ENCODE data around the gene FIBP.

FIBP gene

DNA sequence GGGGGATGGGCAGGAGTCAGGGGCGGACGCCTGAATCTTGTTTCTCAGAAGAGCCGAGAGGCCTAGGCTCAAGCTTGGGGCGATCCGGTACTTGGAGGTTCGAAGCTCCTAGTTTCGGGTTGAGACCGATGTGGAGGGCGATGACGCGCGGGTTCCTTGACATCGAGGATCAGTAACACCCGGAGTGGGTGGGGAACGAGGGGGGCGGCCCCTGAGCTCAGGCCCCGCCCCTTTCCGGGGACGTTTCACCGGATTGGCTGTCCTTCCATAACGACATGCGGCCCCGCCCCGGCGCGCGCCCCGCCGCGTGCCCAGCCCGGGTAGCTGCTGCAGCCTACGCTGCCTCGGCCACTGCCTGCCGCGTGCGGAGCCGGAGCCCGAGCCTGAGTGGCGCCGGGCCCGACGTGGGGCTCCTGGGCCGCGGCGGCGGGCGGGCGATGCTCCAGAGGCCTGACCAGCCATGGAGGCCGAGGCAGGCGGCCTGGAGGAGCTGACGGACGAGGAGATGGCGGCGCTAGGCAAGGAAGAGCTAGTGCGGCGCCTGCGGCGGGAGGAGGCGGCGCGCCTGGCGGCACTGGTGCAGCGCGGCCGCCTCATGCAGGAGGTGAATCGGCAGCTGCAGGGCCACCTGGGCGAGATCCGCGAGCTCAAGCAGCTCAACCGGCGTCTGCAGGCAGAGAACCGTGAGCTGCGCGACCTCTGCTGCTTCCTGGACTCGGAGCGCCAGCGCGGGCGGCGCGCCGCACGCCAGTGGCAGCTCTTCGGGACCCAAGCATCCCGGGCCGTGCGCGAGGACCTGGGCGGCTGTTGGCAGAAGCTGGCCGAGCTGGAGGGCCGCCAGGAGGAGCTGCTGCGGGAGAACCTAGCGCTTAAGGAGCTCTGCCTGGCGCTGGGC is 2.3 kb upstream of the FIBP start, which contains the start of gene CCDC85B:
TSS of gene CCDC85B (plus strand) at position 350 of the 895 bp plus-strand sequence. CDS start at position 461, 111 bp downstream.
- Mint-ChIP-seq H3K36me3 (ENCODE audit: low read depth) (peaks cover 18% of the 10 kb centered on the region), H3K27ac (peak within 1 kb of the TSS; percentile 91)

GRCh38 chr11:65887723-65888162 is 528 bp downstream of the FIBP start:
- Mint-ChIP-seq H3K27ac (peak overlapping the region; percentile 91), H3K4me1 (ENCODE audit: low read depth) (peaks cover 44% of the 10 kb centered on the region), H3K27me3 (ENCODE audit: low read depth) (no peaks in the 10 kb centered on the region), H3K36me3 (ENCODE audit: low read depth) (peaks cover 37% of the 10 kb centered on the region), H3K9me3 (no peaks in the 10 kb centered on the region), H3K4me3 (peak overlapping the region; percentile 99)
- DNase-seq (ENCODE audit: low spot score), result no peak

More for the DNA sequence above, 2.3 kb upstream of the FIBP start, which contains the start of gene CCDC85B:
- no peaks in the 10 kb centered on the region for H3K9me3 Mint-ChIP-seq
- peak within 1 kb of the TSS; percentile 99 for H3K4me3 Mint-ChIP-seq
- DNase-seq (ENCODE audit: low spot score), result peak; percentile 98
- H3K27me3 Mint-ChIP-seq (ENCODE audit: low read depth), result no peaks in the 10 kb centered on the region
- H3K4me1 Mint-ChIP-seq (ENCODE audit: low read depth), result peaks cover 49% of the 10 kb centered on the region

DNA sequence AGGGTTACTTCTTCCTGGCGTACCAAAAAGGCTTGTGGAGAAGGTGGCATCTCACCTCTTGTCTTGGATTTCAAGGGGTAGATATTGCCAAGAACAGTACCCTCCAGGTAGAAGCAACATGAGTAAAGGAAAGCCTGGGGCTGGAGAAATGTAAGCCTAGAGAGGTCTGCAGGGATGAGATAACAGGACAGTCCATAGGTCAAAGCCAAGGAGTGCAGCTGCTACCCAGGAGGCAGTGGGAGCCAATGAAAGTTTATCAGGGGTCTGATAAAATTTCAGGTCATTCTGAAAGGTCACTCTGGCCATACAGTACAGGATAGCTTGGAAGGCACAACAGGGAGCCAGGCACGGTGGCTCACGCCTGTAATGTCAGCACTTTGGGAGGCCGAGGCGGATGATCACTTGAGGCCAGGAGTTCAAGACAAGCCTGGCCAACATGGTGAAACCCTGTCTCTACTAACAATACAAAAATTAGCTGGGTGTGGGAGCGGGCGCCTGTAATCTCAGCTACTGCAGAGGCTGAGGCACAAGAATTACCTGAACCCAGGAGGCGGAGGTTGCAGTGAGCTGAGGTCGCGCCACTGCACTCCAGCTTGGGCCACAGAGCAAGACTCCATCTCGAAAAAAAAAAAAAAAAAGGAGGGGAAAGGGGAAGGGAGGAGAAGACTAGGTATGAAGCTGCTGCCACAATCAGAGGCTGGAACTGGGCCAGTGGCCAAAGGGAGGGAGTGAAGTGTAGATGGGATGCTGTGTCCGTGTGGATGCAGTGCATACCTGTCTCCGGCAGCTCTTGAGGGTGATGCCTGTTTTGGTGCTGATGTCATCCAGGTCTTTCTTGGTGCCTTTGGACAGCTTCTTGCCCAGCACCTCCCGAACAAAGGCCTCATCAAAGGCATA is 1.2 kb downstream of the FIBP start:
- H3K4me1 Mint-ChIP-seq (ENCODE audit: low read depth), result peaks cover 37% of the 10 kb centered on the region
- no peaks in the 10 kb centered on the region for H3K27me3 Mint-ChIP-seq (ENCODE audit: low read depth)
- peaks cover 39% of the 10 kb centered on the region for H3K36me3 Mint-ChIP-seq (ENCODE audit: low read depth)
- DNase-seq (ENCODE audit: low spot score), result no peak
- peak overlapping the region; percentile 99 for H3K4me3 Mint-ChIP-seq
- H3K9me3 Mint-ChIP-seq, result no peaks in the 10 kb centered on the region
- H3K27ac Mint-ChIP-seq, result peak overlapping the region; percentile 91

DNA sequence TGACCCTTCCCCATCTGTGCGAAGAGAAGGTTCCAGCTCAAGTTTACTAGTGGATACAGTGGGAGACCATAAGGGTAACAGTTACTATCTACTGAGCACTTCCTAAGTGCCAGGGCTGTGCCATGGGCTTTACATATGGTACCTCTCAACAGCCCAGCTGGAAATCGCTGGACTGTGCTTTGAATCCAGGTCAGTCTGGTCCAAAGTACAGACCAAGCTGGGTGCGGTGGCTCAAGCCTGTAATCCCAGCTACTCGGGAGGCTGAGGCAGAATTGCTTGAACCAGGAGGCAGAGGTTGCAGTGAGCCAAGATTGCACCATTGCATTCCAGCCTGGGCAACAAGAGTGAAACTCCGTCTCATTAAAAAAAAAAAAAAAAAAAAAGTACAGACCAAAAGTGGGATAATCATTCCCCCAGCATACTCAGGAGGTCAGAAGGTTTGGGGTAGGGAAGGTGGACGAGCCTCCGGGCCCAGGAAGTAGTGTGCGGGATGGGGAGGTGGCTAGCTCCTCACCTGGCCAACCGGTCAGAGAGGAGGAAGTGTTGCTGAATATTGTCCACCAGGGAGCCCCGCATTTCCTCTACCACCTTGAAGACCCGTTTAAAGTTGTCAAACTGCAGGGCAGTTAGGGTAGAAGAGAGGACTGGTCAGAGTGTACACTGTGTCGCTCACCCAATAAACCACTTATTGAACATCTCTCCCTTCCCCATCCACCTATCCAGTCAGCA is 2.3 kb downstream of the FIBP start:
- DNase-seq (ENCODE audit: low spot score), result no peak
- H3K4me1 Mint-ChIP-seq (ENCODE audit: low read depth), result peaks cover 39% of the 10 kb centered on the region
- H3K27ac Mint-ChIP-seq, result peak overlapping the region; percentile 91
- peak overlapping the region; percentile 99 for H3K4me3 Mint-ChIP-seq
- no peaks in the 10 kb centered on the region for H3K27me3 Mint-ChIP-seq (ENCODE audit: low read depth)
- peaks cover 41% of the 10 kb centered on the region for H3K36me3 Mint-ChIP-seq (ENCODE audit: low read depth)
- H3K9me3 Mint-ChIP-seq, result no peaks in the 10 kb centered on the region

DNA sequence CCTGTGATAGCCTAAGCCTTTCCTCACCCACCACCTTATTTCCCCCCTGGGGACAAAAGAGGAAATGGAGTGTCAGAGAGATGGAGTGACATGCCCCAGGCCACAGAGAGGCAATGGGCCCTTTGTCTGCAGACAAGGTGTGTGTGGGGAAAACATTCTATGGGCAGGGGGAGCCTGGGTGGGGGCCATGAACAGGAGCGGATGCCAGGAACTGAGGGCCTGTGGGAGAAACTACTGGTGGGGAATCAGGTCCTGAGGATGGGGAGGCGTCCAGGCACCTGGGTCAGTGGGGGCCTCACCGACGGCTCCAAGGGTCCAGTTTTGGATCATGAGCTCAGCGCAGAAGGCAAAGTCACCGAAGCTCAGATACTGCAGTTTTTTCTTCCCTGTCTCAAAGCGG is 3.0 kb downstream of the FIBP start:
- Mint-ChIP-seq H3K9me3 (no peaks in the 10 kb centered on the region), H3K4me3 (no peak overlapping the region), H3K4me1 (ENCODE audit: low read depth) (peaks cover 44% of the 10 kb centered on the region), H3K36me3 (ENCODE audit: low read depth) (peaks cover 41% of the 10 kb centered on the region), H3K27me3 (ENCODE audit: low read depth) (no peaks in the 10 kb centered on the region), H3K27ac (peak overlapping the region; percentile 15)
- DNase-seq (ENCODE audit: low spot score), result no peak

DNA sequence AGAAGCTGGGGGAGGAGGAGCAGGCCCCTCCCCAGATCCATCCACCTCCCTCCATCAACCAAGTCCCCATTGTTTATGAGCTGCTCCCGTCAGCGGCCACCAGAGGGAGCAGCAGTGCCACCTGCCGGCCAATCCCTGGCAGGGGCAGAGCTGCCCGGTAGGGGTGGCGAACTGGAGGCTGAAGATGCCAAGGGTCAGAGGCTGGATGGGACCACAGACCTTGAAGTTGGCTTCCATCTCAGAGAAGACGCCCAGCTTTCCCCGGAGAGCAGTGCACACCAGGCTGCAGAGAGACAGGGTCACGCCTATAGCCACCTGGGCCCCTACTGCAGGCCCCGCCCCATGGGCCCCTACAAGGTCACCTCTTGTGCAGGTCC is 3.6 kb downstream of the FIBP start:
- Mint-ChIP-seq H3K4me3 (peak overlapping the region; percentile 42), H3K27me3 (ENCODE audit: low read depth) (no peaks in the 10 kb centered on the region), H3K4me1 (ENCODE audit: low read depth) (peaks cover 43% of the 10 kb centered on the region), H3K27ac (peak overlapping the region; percentile 57), H3K36me3 (ENCODE audit: low read depth) (peaks cover 41% of the 10 kb centered on the region), H3K9me3 (no peaks in the 10 kb centered on the region)
- peak; percentile 80 for DNase-seq (ENCODE audit: low spot score)

DNA sequence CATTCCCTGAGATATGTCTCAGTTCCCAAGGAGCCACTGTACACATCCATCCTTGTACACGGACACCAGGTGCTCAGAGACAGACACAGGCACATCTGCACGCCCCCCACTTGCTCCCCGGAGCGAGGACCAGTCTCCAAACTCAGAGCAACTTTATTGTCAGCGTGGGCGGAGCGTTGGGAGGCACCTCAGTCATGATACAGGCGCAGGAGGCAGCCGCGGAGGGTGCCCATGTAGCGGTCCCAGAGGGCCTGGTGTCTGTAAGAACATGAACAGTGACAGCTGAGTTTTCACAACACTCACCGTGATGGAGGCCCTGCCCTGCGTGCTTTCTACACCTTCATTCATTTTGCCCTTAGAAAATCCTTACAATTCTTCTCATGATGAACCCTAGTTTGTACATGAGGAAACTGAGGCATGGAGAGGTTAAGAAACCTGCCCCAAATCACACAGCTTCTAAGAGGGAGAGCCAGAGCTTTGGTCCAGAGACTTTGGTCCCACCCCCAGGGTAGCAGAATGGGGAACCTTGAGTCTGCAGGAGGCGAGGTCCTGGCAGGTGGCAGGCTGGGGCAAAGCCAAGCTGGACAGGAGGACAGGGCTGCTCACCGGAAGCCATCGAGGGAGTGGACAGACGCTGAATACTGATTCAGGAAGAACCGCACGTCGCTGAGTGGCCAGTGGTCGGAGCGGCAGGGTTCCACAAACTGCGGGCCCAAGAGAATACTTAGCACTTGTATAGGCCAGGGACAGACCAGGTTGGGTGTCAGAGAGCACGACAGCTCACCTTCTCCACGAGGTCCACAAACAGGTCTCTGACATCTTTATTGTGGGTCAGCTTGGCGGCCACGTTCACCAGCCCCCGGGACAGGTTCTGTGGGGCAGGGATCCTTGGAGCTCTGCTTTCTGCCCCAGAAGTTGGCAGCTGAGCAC is 4.2 kb downstream of the FIBP start:
- Mint-ChIP-seq H3K4me1 (ENCODE audit: low read depth) (peaks cover 43% of the 10 kb centered on the region), H3K9me3 (no peaks in the 10 kb centered on the region), H3K4me3 (peak overlapping the region; percentile 42), H3K36me3 (ENCODE audit: low read depth) (peaks cover 41% of the 10 kb centered on the region), H3K27me3 (ENCODE audit: low read depth) (no peaks in the 10 kb centered on the region), H3K27ac (peak overlapping the region; percentile 57)
- no peak for DNase-seq (ENCODE audit: low spot score)

DNA sequence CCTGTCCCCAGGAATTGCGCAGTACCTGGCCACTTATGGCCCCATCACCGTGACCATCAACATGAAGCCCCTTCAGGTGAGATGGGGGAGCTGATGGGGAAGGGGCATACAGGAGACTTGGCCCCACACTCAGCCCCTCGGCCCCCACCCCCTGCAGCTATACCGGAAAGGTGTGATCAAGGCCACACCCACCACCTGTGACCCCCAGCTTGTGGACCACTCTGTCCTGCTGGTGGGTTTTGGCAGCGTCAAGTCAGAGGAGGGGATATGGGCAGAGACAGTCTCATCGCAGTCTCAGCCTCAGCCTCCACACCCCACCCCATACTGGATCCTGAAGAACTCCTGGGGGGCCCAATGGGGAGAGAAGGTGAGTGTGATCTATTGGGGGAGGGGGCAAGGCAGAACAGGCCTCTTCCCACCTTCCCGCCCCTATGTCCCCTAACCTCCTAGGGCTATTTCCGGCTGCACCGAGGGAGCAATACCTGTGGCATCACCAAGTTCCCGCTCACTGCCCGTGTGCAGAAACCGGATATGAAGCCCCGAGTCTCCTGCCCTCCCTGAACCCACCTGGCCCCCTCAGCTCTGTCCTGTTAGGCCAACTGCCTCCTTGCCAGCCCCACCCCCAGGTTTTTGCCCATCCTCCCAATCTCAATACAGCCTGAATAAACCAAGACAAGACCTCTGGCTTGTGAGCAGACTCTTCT is 5.1 kb downstream of the FIBP start:
- no peak overlapping the region for H3K4me3 Mint-ChIP-seq
- DNase-seq (ENCODE audit: low spot score), result no peak
- peaks cover 40% of the 10 kb centered on the region for H3K36me3 Mint-ChIP-seq (ENCODE audit: low read depth)
- no peak overlapping the region for H3K27ac Mint-ChIP-seq
- H3K27me3 Mint-ChIP-seq (ENCODE audit: low read depth), result no peaks in the 10 kb centered on the region
- H3K4me1 Mint-ChIP-seq (ENCODE audit: low read depth), result peaks cover 40% of the 10 kb centered on the region
- H3K9me3 Mint-ChIP-seq, result no peaks in the 10 kb centered on the region

GRCh38 chr11:65882120-65883057 is 5.9 kb downstream of the FIBP start:
- DNase-seq (ENCODE audit: low spot score), result no peak
- H3K27ac Mint-ChIP-seq, result no peak overlapping the region
- H3K9me3 Mint-ChIP-seq, result no peaks in the 10 kb centered on the region
- H3K4me3 Mint-ChIP-seq, result no peak overlapping the region
- no peaks in the 10 kb centered on the region for H3K27me3 Mint-ChIP-seq (ENCODE audit: low read depth)
- H3K4me1 Mint-ChIP-seq (ENCODE audit: low read depth), result peaks cover 40% of the 10 kb centered on the region
- peaks cover 37% of the 10 kb centered on the region for H3K36me3 Mint-ChIP-seq (ENCODE audit: low read depth)

DNA sequence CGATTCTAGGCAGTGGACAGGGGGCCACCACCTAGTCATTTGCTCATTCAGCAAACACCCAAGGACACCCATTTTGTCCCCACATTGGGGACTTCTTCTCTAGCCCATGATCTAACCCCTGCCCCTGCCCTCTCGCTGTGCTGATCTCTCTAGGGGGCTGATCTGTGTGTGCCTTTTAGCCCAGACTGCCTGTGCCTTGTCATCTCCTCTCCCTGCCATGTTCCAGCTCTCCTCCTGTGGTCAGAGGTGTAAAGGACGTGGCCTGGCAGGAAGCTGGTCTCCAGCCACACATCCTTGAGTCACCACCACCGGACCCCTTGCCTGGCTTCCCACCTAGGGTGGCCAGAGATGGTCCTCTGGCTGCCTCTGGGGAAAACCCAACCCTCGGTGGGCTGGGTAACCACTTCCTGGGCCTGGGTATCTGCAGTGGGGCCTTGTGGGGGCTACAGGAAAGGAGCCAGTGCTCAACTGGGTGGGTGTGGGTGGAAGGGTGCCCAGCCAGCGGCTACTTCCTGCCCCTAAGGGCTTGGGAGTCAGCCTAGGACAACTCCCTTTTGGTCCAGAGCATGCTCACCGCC is 7.3 kb downstream of the FIBP start:
- H3K9me3 Mint-ChIP-seq, result no peaks in the 10 kb centered on the region
- H3K4me1 Mint-ChIP-seq (ENCODE audit: low read depth), result peaks cover 33% of the 10 kb centered on the region
- peaks cover 26% of the 10 kb centered on the region for H3K36me3 Mint-ChIP-seq (ENCODE audit: low read depth)
- no peak for DNase-seq (ENCODE audit: low spot score)
- H3K27ac Mint-ChIP-seq, result peak overlapping the region; percentile 76
- H3K4me3 Mint-ChIP-seq, result peak overlapping the region; percentile 49
- H3K27me3 Mint-ChIP-seq (ENCODE audit: low read depth), result no peaks in the 10 kb centered on the region

- DNase-seq (ENCODE audit: low spot score), result no peak
- peak overlapping the region; percentile 69 for H3K27ac Mint-ChIP-seq
- H3K36me3 Mint-ChIP-seq (ENCODE audit: low read depth), result peaks cover 20% of the 10 kb centered on the region
- no peaks in the 10 kb centered on the region for H3K27me3 Mint-ChIP-seq (ENCODE audit: low read depth)
- H3K9me3 Mint-ChIP-seq, result no peaks in the 10 kb centered on the region
- H3K4me3 Mint-ChIP-seq, result peak overlapping the region; percentile 71
- H3K4me1 Mint-ChIP-seq (ENCODE audit: low read depth), result peaks cover 30% of the 10 kb centered on the region
Measured at GRCh38 chr11:65880027-65880426, 8.2 kb downstream of the FIBP start.
